Stimulated activated naive CD8-positive, alpha-beta T cell treated with anti-CD3 and anti-CD28 coated beads, Interleukin-15, Interleukin-2, amounts not matched to agents 100 U/mL and 50 U/mL, for 24 hours (primary cell): Measurements from ENCODE around the gene CSH1.
"Not testable (repeated sequence)": the region's sequence is repeated elsewhere in the genome, so short reads cannot be mapped to it uniquely, and the experiment has no call there.

Experiments used
- ATAC-seq: fragments of 150-1000 bp; cut with Tn5 transposase; one replicate; pipeline ENCODE4 v1.10.0; 2021
- DNase-seq: peaks from one replicate; pipeline ENCODE4 v3.0.0; 2021

CSH1 gene

GRCh38 chr17:63896524-63897354, at the start of gene CSH1:
TSS of gene CSH1 (minus strand) at chr17:63896574. CDS start at chr17:63896511, 63 bp downstream.
- DNase-seq, ATAC-seq: not testable (repeated sequence)

DNA sequence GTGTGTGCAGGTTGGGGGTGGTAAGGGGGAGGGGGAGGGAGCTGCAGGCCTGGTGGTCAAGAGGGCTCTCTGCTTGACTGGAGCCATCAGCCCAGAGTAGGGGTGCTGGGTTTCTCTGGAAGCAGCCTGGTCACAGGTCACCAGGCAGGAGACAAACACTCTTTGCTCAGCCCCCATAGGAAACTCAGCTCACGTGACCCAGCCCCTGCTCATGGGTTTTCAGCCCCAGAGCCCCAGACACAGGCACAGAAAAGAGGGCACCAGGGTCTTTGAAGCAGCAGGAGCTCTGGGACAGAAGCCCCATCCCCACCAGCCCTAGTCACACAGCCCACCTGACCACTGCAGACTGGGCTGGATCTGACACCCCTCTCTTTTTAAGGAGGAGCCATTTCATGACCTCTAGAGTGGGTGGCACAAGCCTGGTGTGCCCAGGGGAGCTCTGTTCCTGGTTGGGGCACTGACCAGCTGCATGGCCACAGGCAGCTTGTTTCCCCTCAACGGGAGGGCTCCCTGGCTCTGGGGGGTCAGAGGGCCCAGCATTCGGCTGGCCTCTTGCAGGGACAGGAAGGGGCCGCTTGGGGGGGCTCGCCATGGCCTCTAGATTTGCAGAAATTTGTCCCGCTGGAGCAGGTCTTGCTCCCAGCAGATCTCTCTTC, 49.5 kb upstream of the CSH1 start:
- ATAC-seq (no peak), DNase-seq (peak; percentile 47)

DNA sequence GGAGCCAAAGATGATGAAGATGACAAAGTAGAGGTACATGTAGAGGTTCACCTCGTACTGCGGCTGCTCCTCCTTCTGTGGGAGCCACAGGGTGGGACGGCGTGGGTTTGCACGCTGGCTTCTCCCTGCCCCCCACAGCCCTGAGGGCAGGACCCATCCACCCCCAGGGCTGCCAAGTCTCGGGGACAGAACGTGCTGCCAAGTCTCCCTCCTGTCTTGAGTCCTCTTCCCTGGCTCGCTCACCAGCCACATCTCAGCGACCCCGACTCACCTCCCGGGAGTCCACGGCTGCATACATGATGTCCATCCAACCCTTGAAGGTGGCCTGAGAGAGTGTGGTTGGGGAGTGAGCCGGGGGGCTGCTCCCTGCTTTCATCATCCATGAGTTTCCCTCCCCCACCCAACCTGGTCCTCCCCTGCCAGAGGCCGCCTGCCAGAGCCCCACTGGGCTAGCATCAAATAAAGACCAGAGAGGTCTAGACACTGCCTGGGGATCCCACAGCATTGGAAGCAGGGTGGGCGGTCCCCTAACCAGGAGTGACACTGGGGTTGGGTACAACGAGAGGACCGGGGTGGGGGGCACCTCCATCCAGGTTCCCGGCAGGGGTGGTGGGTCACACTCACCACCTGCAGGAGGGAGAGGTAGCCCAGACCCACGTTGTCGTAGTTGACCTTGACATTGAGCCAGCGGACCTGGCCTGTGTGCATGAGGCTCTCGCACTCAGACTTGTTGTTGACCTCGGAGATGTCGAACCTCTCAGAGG, 48.5 kb upstream of the CSH1 start:
- DNase-seq (no peak), ATAC-seq (no peak)

DNA sequence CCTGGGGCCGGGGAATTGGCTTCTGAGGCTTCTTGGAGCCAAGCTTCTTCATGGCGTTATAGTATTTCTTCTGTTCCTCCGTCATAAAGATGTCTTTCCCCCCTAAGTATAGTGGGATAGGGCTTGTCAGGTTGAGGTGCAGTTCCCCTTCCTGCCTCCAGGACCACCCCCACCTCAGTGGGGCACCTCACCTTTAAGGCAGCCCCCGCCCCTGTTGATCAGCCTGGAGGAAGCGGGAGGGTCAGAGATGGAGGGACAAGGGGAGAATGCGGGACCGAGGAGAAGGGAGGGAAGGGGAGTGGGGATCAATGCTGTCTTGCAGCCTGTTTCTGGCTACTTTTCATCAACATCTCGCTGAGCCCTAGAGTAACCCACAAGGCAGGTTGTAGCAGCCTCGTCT, 47.4 kb upstream of the CSH1 start:
- DNase-seq: no peak
- no peak for ATAC-seq

DNA sequence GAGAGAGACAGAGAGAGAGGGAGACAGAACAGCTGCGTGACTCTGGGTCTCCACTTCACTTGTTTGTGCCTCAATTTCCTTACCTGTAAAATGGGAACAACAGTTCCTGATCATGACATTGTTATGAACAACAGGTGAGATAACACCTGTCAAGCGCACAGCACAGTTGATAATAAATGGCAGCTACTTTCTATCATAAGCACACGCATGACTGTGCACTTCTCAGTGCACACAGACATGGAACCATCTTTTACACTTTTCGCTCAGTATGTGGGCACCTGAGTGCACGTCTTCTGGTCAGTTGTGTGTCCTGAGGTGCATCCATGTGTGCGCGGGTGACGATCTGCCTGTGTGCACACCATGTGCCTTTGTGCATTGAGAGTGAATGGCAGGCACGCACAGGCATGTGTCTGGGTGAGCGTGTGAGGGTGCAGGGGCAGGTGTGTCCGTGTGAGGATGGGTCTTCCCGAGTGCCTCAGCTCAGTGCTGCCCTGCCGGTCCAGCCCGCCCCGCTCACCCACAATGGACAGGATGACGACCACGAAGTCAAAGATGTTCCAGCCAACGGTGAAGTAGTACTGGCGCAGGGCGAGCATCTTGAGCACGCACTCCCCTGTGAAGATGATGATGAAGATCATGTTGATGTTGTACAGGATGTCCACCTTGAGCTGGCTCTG, 46.1 kb upstream of the CSH1 start:
- DNase-seq: no peak
- no peak for ATAC-seq

GRCh38 chr17:63941751-63942150, 45.4 kb upstream of the CSH1 start:
- no peak for ATAC-seq
- DNase-seq: no peak

DNA sequence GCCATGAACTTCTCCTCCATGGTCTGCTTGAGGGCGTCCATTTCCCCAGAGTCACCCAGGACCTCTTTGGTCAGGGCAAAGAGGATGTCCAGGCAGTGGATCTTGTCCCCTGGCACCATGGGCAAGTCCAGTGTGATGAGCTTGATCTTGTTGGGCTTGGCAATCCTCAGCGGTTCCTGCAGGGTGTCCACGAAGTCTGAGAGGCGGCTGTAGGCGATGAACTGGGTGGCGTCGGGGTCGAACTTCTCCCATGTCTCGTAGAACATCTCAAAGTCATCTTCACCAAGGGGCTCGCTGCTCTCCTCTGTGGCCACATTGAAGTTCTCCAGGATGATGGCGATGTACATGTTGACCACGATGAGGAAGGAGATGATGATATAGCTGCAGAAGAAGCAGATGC, 44.8 kb upstream of the CSH1 start:
- ATAC-seq: no peak
- DNase-seq: no peak

GRCh38 chr17:63940584-63940983, 44.2 kb upstream of the CSH1 start:
- ATAC-seq: no peak
- DNase-seq: no peak

- ATAC-seq (no peak), DNase-seq (no peak)
Measured at GRCh38 chr17:63939884-63940283, 43.5 kb upstream of the CSH1 start.

- no peak for DNase-seq
- ATAC-seq: no peak
Measured at GRCh38 chr17:63939401-63939800, 43.0 kb upstream of the CSH1 start.

- ATAC-seq (no peak), DNase-seq (no peak)
Measured at GRCh38 chr17:63937920-63938319, 41.5 kb upstream of the CSH1 start.

DNA sequence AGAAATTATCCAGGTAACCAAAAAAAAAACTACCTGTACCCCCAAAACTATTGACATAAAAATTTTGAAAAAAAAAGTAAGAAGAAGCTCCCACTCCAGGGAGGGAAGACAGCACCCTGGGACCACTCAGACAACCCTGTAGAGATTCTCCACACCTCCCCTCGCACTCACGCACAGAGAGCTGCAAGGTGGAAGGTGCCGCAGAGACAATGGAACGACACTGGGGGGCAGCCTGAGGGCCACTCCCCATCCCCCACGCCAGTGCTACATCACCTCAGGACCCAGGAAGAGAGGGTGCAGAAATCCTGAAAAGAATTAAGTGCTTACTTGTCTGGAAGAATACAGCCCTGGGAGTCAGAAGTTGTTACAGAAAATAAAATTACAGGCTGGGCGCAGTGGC, 40.9 kb upstream of the CSH1 start:
- no peak for ATAC-seq

DNA sequence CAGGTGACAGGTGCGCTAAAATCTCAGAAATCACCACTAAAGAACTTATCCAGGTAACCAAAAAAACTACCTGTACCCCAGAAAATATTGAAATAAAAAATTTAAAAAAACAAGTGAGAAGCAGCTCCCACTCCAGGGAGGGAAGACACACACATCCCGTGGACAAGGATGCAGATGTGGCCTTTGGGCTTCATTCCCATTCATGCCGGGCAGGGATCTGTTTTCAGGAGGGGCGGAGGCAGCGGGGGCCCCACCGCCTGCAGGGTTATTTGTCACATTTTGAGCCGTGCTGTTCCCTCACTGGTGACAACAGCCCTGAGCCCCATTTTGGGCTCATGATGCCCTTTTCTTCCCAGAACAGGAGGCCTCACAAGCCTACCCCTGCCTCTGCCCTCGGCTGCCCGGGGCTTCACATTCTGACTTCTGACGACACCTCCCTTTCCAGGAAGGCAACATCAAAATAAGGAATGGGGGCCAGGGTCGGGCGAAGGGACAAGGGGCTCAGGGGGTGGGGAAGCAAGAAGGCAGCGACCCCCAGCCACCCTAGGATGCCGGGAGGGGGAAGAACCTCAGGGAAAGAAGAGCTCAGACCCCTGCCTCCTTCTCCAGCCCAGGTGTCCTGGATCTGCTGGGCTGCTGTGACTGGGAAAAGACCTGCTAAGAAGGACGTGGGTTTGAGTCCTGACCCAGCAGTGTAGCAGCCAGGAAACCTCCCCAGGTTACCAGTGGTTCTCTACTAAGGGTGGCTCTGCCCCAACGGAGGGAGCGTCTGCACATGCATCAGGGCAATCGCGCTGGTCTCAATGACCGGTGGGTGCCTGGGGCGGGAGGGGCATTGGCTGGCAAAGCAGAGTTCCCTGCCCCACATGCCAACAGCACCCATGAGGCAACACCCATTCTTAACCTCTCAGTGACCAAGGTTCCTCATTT, 38.1 kb upstream of the CSH1 start:
- ATAC-seq (no peak), DNase-seq (no peak)

More for the DNA sequence above, 40.9 kb upstream of the CSH1 start:
- no peak for DNase-seq

DNA sequence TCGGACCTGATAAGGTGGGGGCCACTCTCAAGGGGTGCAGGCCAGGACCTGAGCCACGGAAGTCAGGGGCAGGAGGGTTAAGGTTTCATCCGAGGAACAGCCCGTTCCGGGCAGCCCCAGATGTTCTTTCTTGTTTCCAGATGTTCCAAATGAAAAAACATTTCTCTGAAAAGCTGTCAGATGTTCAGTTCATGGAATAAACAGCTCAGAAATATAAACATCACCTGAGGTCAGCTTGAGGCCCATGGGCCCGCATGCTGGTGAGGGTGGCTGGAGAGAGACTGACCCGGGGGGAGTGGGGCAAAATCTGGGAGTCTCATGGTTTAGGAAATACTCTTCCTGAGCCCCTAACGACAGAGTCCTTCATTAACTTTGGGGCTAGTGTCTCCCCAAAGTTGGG, 37.2 kb upstream of the CSH1 start:
- ATAC-seq: no peak
- no peak for DNase-seq

- no peak for ATAC-seq
- no peak for DNase-seq
Measured at GRCh38 chr17:63932721-63933120, 36.3 kb upstream of the CSH1 start.

DNA sequence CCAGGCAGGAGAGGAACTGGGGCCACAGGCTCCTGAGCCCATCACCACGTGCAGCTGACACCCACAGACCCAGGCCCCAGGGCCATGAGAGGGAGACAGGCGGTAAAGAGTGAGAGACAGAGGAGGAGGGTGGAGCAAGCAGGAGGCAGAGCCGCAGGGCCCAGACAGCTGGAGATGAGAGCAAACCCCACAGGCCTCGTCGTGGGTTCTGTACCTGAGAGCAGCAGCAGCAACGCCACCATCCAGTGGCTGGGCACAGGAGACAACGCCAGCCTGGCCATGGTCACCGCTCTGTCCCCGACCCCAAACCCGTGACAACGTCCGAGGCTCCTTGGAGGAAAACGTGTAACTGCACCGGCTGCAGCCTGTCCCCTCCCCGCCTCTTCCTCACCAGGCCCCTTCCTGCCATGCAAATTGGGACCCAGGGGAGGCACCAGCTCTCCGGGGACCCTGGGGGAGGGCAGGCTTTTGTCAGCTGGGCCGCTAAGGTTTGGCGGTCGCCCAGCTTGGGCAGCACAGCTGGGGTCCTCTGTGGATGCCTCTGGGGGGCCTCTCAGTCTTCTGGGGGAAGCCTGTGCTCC, 35.7 kb upstream of the CSH1 start, which contains the start of gene CD79B:
TSS of gene CD79B (minus strand) at position 351 of the 581 bp plus-strand sequence. CDS start at position 281, 70 bp downstream.
- DNase-seq (peak; percentile 73), ATAC-seq (peak; percentile 70)

DNA sequence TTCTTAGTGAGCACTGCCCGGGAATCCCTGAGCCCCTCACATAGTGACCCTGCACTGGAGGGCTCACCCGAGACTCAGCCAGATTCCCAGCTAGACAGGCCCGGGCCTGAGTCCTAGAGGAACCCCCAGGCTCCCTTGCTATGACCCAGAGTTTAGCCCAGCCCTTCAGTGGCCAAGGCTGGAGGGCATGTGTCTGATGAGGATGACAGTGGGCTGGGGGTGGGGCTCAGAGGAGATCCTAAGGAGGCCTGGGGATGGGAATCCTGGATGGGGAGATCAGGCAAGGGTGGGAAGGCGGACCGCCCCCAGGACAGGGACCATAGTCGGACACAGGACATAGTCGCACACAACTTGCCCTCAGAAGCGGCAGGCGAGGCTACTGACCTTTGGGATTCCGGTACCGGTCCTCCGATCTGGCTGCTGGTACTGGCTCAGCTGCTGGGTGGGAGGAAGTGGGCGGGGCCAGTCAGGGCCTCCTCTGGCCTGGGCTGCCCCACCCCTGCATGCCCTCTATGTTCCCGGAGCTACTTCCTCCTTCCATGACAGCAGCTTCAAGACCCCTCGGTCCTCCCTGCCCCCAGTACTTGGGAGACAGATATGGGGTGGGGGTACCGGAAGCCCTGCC, 34.7 kb upstream of the CSH1 start:
- DNase-seq (peak; percentile 77), ATAC-seq (peak; percentile 74)

DNA sequence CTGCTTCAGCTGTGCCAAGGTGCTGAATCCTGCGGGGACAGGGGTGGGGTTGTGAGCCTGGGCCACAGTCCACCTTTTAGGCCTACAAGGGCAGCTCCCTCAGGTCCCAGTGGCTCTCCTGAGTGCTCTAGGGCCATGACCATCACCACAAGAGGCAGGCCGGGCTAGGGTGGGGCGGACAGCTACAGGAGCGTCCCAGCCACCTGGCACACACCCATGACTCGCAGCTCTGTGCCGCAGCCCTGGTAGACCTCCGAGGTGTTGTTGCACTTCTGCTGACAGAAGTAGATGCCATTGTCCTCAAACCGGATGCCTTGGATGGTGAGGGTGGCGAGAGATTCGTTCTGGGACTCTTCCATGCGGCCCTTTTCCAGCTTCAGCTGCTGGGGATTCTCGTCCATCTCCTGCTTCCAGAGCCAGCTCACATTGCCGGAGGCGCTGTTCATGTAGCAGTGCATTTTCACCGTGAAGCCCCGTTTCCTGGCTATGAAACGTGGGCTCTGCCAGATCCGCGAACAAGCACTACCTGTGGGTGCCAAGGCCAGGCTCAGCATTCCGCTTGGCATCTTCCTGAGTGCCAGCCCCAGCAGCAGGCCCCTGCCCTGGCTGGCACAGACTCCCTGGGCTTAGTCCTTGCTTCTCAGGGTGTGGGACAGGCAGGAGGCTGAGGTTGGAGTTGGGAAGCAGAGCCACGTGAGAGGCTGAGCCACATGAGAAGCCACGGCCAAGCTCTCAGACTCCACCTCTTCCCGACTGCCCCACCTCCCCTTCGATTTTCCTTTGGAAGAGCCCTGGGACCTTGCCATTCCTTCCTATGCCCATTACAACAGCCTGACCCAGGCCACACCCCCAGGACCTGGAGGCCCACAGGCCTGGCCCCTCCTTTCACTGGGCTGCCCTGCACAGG, 33.7 kb upstream of the CSH1 start:
- ATAC-seq (no peak), DNase-seq (no peak)
